B cell (primary cell): ENCODE results near the gene RSPH9. TPM values are rescaled to one million over a fixed set of nuclear protein-coding genes. Genes with fewer than 3 reads are reported as not detected.

ENCODE experiments used
- ATAC-seq: fragments of 200-7000 bp; cut with Tn5 transposase; one replicate; pipeline ENCODE4 v1.10.0; 2021; ENCODE audit warnings: low read depth, mild to moderate bottlenecking, moderate number of reproducible peaks, moderate library complexity
- CTCF ChIA-PET: fragments of 350-600 bp; sonication (Branson Sonifier 250); formaldehyde crosslinking; loops from one replicate; lab custom pipeline; 2021; ENCODE audit warnings: antibody characterized with exemption, inconsistent platforms; lab: Charles Lee
- POLR2A ChIA-PET: fragments of 350-600 bp; sonication (Branson Sonifier 250); formaldehyde crosslinking; loops from one replicate; lab custom pipeline; 2021; ENCODE audit warnings: antibody characterized with exemption; lab: Charles Lee
- DNase-seq: peaks from one replicate; pipeline ENCODE4 v3.0.0; 2013
- H2AFZ ChIP-seq: 2 replicates; pipeline ENCODE4 v1.6.1; 2012; ENCODE audit warnings: mild to moderate bottlenecking, low read depth, low read length; ENCODE audit not compliant: insufficient read depth, poor library complexity, severe bottlenecking
- H3K27ac ChIP-seq, 2 donors: 1 replicate in 1 of 2; 2 replicates in 1 of 2; pipeline ENCODE4 v1.5.1; 2012 to 2013; ENCODE audit warnings: low read length in 2 of 2, mild to moderate bottlenecking in 2 of 2, moderate library complexity in 1 of 2
- H3K27me3 ChIP-seq, 4 experiments: fragments of 200-600 bp in 1 of 4; sonication (generic) in 1 of 4; replicated peaks in 1 of 4; 1 replicate in 2 of 4; 2 replicates in 2 of 4; pipeline versions ENCODE4 v1.6.1 to v1.7.0; 2013 to 2016; ENCODE audit warnings: low read length in 3 of 4, mild to moderate bottlenecking in 2 of 4, mixed read lengths in 1 of 4, moderate library complexity in 1 of 4; ENCODE audit not compliant: insufficient read depth in 4 of 4, control insufficient read depth in 3 of 4; ENCODE audit errors: control extremely low read depth in 1 of 4
- H3K36me3 ChIP-seq, 2 experiments: replicated peaks in 1 of 2; 1 replicate in 1 of 2; 2 replicates in 1 of 2; pipeline versions ENCODE4 v1.6.1 to v1.7.1; 2013; ENCODE audit warnings: low read length in 1 of 2; ENCODE audit not compliant: insufficient read depth in 2 of 2, control insufficient read depth in 1 of 2; ENCODE audit errors: control extremely low read depth in 1 of 2, extremely low read depth in 1 of 2
- H3K4me1 ChIP-seq, 2 donors: fragments of 200-600 bp in 1 of 2; sonication (generic) in 1 of 2; 1 replicate in 1 of 2; 2 replicates in 1 of 2; pipeline versions ENCODE4 v1.5.1 to v1.6.1; 2013 to 2017; ENCODE audit warnings: low read length in 2 of 2; ENCODE audit not compliant: control insufficient read depth in 2 of 2, insufficient read depth in 2 of 2
- H3K4me2 ChIP-seq: replicated peaks from 2 replicates; pipeline ENCODE3; 2012; ENCODE audit warnings: mild to moderate bottlenecking, low read depth, low read length; ENCODE audit not compliant: poor library complexity, severe bottlenecking
- H3K4me3 ChIP-seq, 5 experiments: fragments of 200-600 bp in 1 of 5; sonication (generic) in 1 of 5; 1 replicate in 3 of 5; 2 replicates in 2 of 5; pipeline versions ENCODE4 v1.5.1 to v1.7.0; 2011 to 2016; ENCODE audit warnings: low read length in 4 of 5, mild to moderate bottlenecking in 4 of 5, low read depth in 2 of 5, control low read depth in 1 of 5, moderate library complexity in 1 of 5; ENCODE audit not compliant: insufficient read depth in 1 of 5; ENCODE audit errors: control extremely low read depth in 1 of 5, extremely low read depth in 1 of 5
- H3K79me2 ChIP-seq: fragments of 200-600 bp; sonication (generic); one replicate; pipeline ENCODE4 v1.6.0; 2016; ENCODE audit warnings: low read length; ENCODE audit not compliant: control insufficient read depth, insufficient read depth
- H3K9ac ChIP-seq: fragments of 200-600 bp; sonication (generic); 2 replicates; pipeline ENCODE4 v1.6.1; 2017; ENCODE audit warnings: mild to moderate bottlenecking, low read length, moderate library complexity
- H3K9me3 ChIP-seq, 3 donors: one replicate each; pipeline versions ENCODE4 v1.6.1 to v1.7.1; 2013; ENCODE audit warnings: low read length in 2 of 3; ENCODE audit not compliant: control insufficient read depth in 2 of 3, insufficient read depth in 1 of 3; ENCODE audit errors: control extremely low read depth in 1 of 3
- H4K20me1 ChIP-seq: 2 replicates; pipeline ENCODE4 v1.6.0; 2012; ENCODE audit warnings: mild to moderate bottlenecking, low read length; ENCODE audit not compliant: insufficient read depth, control insufficient read depth, poor library complexity, severe bottlenecking
- H3K27ac Mint-ChIP-seq: one replicate; pipeline ENCODE4 v1.8.0; 2021; ENCODE audit warnings: mixed read lengths
- H3K27me3 Mint-ChIP-seq: one replicate; pipeline ENCODE4 v1.8.0; 2021; ENCODE audit warnings: mixed read lengths
- H3K4me1 Mint-ChIP-seq: one replicate; pipeline ENCODE4 v1.8.0; 2021; ENCODE audit warnings: mixed read lengths
- H3K4me3 Mint-ChIP-seq: one replicate; pipeline ENCODE4 v1.8.0; 2021; ENCODE audit warnings: mixed read lengths
- H3K9me3 Mint-ChIP-seq: one replicate; pipeline ENCODE4 v1.8.0; 2022; ENCODE audit warnings: mixed read lengths; ENCODE audit not compliant: insufficient read depth
- EZH2 ChIP-seq: IDR thresholded peaks from 2 replicates; pipeline ENCODE4 v1.6.1; 2012; ENCODE audit warnings: borderline replicate concordance, low read depth, mild to moderate bottlenecking, moderate library complexity, low read length; ENCODE audit not compliant: insufficient read depth, poor library complexity, severe bottlenecking
- WGBS: methylation state at CpG from one replicate; pipeline ENCODE4 v1.1.5; 2013; ENCODE audit warnings: missing lambda C conversion rate; ENCODE audit not compliant: insufficient coverage; 5-methylcytosine and 5-hydroxymethylcytosine counted together
- intact Hi-C: fragments of 100-400 bp; cut with micrococcal nuclease; formaldehyde crosslinking; loops from one replicate; pipeline ENCODE4 v1.10.0; 2022
- polyA plus RNA-seq: library from polyadenylated mRNA; depleted of rRNA; stranded (reverse); fragments of >200 nt; gene quantifications from 2 replicates; pipeline ENCODE4 v1.2.3, GENCODE V29; 2012
- total RNA-seq, 2 donors: library from RNA; stranded (reverse); fragments of 120-200 nt in 1 of 2; gene quantifications; 1 replicate in 1 of 2; 2 replicates in 1 of 2; pipeline versions ENCODE4 v1.2.3 to v1.2.4, GENCODE V29; 2013 to 2022
- TF ChIP-seq, protein P1 (sequence below): fragments of 200-600 bp; IDR thresholded peaks from one replicate; pipeline ENCODE4 v1.8.0; 2022; ENCODE audit warnings: antibody characterized with exemption, mild to moderate bottlenecking

Gene RSPH9
- total and polyA plus RNA-seq, 2 donors (not counting 1 experiment from before 2014, with no cell fraction given) = 0.04 TPM; not detected in 1

DNA sequence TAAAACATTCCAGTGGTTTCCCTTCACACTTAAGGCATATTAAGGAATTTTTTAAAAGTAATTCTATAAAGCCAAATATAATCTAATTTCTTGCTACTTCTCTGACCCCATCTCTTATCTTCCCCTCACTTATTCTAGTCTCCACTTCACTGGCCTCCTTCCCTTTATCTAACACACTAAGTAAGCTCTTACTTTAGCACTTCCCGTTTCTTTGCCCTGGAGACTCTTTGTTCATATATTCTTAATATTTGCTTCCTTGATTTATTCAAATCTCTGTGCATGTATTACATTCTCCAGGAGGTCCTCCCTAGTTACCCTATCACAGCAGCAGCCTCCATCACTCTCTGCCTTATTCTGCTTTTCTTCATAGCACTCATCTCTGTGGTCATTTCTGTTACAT is 36.0 kb upstream of the RSPH9 start:
- Histone ChIP-seq H4K20me1 (peaks cover 7% of the 10 kb centered on the region), H3K9me3 (no peaks in the 10 kb centered on the region), H3K4me3 (no peak overlapping the region), H3K79me2 (peaks cover 4% of the 10 kb centered on the region), H3K9ac (no peak overlapping the region), H3K36me3 (peaks cover 19 to 66% of the 10 kb centered on the region in 2 experiments), H3K27ac (peak overlapping the region in 1 of 2 donors; percentile 55), H3K4me2 (peak overlapping the region; percentile 9), H3K4me1 (peaks cover 10 to 11% of the 10 kb centered on the region in 2 donors), H3K27me3 (no peaks in the 10 kb centered on the region), H2AFZ (no peak overlapping the region)
- ATAC-seq (peak; percentile 17), DNase-seq (peak; percentile 25)
- Mint-ChIP-seq H3K27ac (peak overlapping the region; percentile 16), H3K4me3 (no peak overlapping the region), H3K4me1 (peaks cover 12% of the 10 kb centered on the region), H3K9me3 (no peaks in the 10 kb centered on the region), H3K27me3 (no peaks in the 10 kb centered on the region)
- no CpG with 5 or more reads among the region's 1 CpG for WGBS
- CTCF ChIA-PET = interaction anchor here (0.8 to 4.6 kb wide), 16 partner anchors 11 to 471 kb away, joined by 3 to 32 read pairs (median 4); partner anchors contain the start of genes GTPBP2, POLH, VEGFA and XPO5
- TF ChIP-seq, protein P1, sequence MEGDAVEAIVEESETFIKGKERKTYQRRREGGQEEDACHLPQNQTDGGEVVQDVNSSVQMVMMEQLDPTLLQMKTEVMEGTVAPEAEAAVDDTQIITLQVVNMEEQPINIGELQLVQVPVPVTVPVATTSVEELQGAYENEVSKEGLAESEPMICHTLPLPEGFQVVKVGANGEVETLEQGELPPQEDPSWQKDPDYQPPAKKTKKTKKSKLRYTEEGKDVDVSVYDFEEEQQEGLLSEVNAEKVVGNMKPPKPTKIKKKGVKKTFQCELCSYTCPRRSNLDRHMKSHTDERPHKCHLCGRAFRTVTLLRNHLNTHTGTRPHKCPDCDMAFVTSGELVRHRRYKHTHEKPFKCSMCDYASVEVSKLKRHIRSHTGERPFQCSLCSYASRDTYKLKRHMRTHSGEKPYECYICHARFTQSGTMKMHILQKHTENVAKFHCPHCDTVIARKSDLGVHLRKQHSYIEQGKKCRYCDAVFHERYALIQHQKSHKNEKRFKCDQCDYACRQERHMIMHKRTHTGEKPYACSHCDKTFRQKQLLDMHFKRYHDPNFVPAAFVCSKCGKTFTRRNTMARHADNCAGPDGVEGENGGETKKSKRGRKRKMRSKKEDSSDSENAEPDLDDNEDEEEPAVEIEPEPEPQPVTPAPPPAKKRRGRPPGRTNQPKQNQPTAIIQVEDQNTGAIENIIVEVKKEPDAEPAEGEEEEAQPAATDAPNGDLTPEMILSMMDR = no peak
- TF ChIP-seq EZH2 = no peak
- intact Hi-C loops = loop anchor here (1.0 kb wide), 1 partner anchor 470 kb away; no protein-coding TSS in a partner anchor
- POLR2A ChIA-PET = interaction anchor here (0.6 kb wide), 1 partner anchor 292 kb away, joined by 3 read pairs; no protein-coding TSS in a partner anchor

DNA sequence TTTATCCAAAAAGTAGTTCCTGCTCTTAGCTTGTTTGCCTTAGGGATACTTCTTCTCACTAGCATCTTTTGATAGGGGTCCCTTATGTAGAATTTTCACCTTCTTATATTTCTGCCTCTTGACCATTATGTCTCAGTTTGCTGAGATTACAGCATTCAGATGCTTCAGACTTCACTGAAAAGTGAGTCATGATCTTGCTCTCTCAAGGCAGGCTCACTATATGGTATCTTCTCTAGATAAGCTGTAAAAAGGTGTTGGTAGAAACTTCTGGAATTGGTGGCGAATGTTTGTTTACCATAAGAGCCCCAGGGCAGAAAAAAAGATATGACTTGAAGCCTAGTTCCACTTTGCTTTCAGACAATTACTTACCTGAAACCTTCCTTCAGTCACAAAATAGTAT is 35.4 kb upstream of the RSPH9 start:
- POLR2A ChIA-PET = no interaction called here
- TF ChIP-seq, protein P1 = no peak
- no peak for TF ChIP-seq EZH2
- Histone ChIP-seq H4K20me1 (peaks cover 7% of the 10 kb centered on the region), H3K9ac (no peak overlapping the region), H3K27me3 (no peaks in the 10 kb centered on the region), H3K36me3 (peaks cover 22 to 66% of the 10 kb centered on the region in 2 experiments), H3K4me3 (no peak overlapping the region), H2AFZ (no peak overlapping the region), H3K9me3 (no peaks in the 10 kb centered on the region), H3K27ac (peak overlapping the region in 1 of 2 donors; percentile 34), H3K4me2 (no peak overlapping the region), H3K79me2 (peaks cover 4% of the 10 kb centered on the region), H3K4me1 (peaks cover 10 to 11% of the 10 kb centered on the region in 2 donors)
- no peaks in the 10 kb centered on the region for H3K9me3 Mint-ChIP-seq
- no peak overlapping the region for H3K4me3 Mint-ChIP-seq
- CTCF ChIA-PET = interaction anchor here (1.2 to 4.6 kb wide), 9 partner anchors 10 to 470 kb away, joined by 3 to 32 read pairs (median 7); partner anchors contain the start of genes GTPBP2, POLH and XPO5
- intact Hi-C loops = no loop called here
- H3K4me1 Mint-ChIP-seq = peaks cover 12% of the 10 kb centered on the region
- no peak for ATAC-seq
- H3K27ac Mint-ChIP-seq = no peak overlapping the region
- WGBS = no CpG with 5 or more reads among the region's 1 CpG
- no peak for DNase-seq
- no peaks in the 10 kb centered on the region for H3K27me3 Mint-ChIP-seq
